Measurements from ENCODE around the gene MTMR3.
"Not testable (repeated sequence)": the region's sequence is repeated elsewhere in the genome, so short reads cannot be mapped to it uniquely, and the experiment has no call there.

Gene MTMR3

GRCh38 chr22:29883045-29883774 is at the start of gene MTMR3:
Gene MTMR3 (plus strand): TSS chr22:29883174. CDS start chr22:29971060, 87,886 bp downstream.
- peak; percentile 73 for DNase-seq (ENCODE audit: low spot score)

- no peak for DNase-seq (ENCODE audit: low spot score)
Measured at GRCh38 chr22:29833392-29833965, 49.5 kb upstream of the MTMR3 start.

- DNase-seq (ENCODE audit: low spot score), result no peak
Measured at GRCh38 chr22:29834046-29834445, 48.9 kb upstream of the MTMR3 start.

- not testable (repeated sequence) for DNase-seq (ENCODE audit: low spot score)
Measured at GRCh38 chr22:29836791-29837370, 46.1 kb upstream of the MTMR3 start.

GRCh38 chr22:29837741-29838598 is 45.0 kb upstream of the MTMR3 start, which contains the start of gene ASCC2:
Gene ASCC2 (minus strand): TSS chr22:29838274. CDS start chr22:29832325, 5,949 bp downstream.
- peak; percentile 93 for DNase-seq (ENCODE audit: low spot score)

GRCh38 chr22:29838599-29838956 is 44.4 kb upstream of the MTMR3 start:
- no peak for DNase-seq (ENCODE audit: low spot score)

GRCh38 chr22:29839039-29839438 is 43.9 kb upstream of the MTMR3 start:
- no peak for DNase-seq (ENCODE audit: low spot score)

- no peak for DNase-seq (ENCODE audit: low spot score)
Measured at GRCh38 chr22:29840498-29840897, 42.5 kb upstream of the MTMR3 start.

- DNase-seq (ENCODE audit: low spot score), result no peak
Measured at GRCh38 chr22:29842172-29842571, 40.8 kb upstream of the MTMR3 start.

GRCh38 chr22:29842740-29843139 is 40.2 kb upstream of the MTMR3 start:
- DNase-seq (ENCODE audit: low spot score), result peak; percentile 74

GRCh38 chr22:29846290-29846689 is 36.7 kb upstream of the MTMR3 start:
- DNase-seq (ENCODE audit: low spot score), result no peak

- DNase-seq (ENCODE audit: low spot score), result no peak
Measured at GRCh38 chr22:29848111-29848510, 34.9 kb upstream of the MTMR3 start.

- no peak for DNase-seq (ENCODE audit: low spot score)
Measured at GRCh38 chr22:29854432-29854831, 28.5 kb upstream of the MTMR3 start.

GRCh38 chr22:29855611-29856181 is 27.3 kb upstream of the MTMR3 start:
- no peak for DNase-seq (ENCODE audit: low spot score)

GRCh38 chr22:29856496-29856895 is 26.5 kb upstream of the MTMR3 start:
- DNase-seq (ENCODE audit: low spot score), result no peak

GRCh38 chr22:29859030-29859429 is 23.9 kb upstream of the MTMR3 start:
- not testable (repeated sequence) for DNase-seq (ENCODE audit: low spot score)

GRCh38 chr22:29860006-29860766 is 22.8 kb upstream of the MTMR3 start:
- DNase-seq (ENCODE audit: low spot score), result no peak

- no peak for DNase-seq (ENCODE audit: low spot score)
Measured at GRCh38 chr22:29861672-29862297, 21.2 kb upstream of the MTMR3 start.

- not testable (repeated sequence) for DNase-seq (ENCODE audit: low spot score)
Measured at GRCh38 chr22:29865572-29865971, 17.4 kb upstream of the MTMR3 start.

GRCh38 chr22:29867260-29867659 is 15.7 kb upstream of the MTMR3 start:
- DNase-seq (ENCODE audit: low spot score), result no peak

- no peak for DNase-seq (ENCODE audit: low spot score)
Measured at GRCh38 chr22:29867851-29868250, 15.1 kb upstream of the MTMR3 start.
